ENCODE results near the gene COQ10A. TPM values are rescaled to one million over a fixed set of nuclear protein-coding genes. Genes with fewer than 3 reads are reported as not detected.

The COQ10A gene
- total RNA-seq, 1 experiment from 2014 or later = 24.4 TPM

DNA sequence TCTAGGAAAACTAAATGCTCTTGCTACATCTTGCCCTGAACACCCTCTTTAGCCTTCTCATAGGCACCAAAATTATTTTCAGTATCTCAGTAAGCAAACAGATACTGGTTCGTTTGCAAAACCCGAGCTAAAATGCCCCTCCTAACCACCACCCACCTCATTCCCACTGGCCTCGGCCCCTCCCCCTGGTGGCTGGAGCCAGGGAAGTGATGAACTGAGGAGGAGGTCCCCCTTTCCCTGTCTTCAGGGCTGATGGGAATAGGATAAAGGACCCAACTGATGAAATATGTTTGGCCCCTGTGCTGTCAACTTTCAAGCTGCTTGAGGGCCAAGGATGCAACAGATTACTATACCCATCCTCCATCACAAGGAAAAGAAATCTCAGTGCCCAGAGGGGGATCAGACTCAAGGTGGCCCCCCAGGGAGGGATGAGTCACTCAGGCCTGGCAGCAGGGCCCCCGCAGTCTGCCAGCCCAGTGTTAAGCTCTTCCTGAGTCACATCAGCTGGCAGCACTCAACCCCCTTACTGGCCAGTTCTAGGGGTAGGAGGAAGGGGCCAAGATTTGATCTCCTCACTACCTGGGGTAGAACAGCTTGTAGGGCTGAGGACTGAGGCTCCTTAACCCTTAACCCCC, 10.3 kb upstream of the COQ10A start (continued):
- TF ChIP-seq, protein P1, sequence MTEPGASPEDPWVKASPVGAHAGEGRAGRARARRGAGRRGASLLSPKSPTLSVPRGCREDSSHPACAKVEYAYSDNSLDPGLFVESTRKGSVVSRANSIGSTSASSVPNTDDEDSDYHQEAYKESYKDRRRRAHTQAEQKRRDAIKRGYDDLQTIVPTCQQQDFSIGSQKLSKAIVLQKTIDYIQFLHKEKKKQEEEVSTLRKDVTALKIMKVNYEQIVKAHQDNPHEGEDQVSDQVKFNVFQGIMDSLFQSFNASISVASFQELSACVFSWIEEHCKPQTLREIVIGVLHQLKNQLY (CRISPR knock-in tag; IDR thresholded peaks at IDR 0.05) = no peak
- TF ChIP-seq ETV6 (CRISPR knock-in tag; IDR thresholded peaks at IDR 0.05) (no peak), FOXK1 (CRISPR knock-in tag; IDR thresholded peaks at IDR 0.05) (no peak), ZNF671 (CRISPR knock-in tag; IDR thresholded peaks at IDR 0.05) (no peak), ZNF423 (CRISPR knock-in tag; IDR thresholded peaks at IDR 0.05) (no peak), TEAD1 (CRISPR knock-in tag; IDR thresholded peaks at IDR 0.05) (no peak)
- TF ChIP-seq, protein P2, sequence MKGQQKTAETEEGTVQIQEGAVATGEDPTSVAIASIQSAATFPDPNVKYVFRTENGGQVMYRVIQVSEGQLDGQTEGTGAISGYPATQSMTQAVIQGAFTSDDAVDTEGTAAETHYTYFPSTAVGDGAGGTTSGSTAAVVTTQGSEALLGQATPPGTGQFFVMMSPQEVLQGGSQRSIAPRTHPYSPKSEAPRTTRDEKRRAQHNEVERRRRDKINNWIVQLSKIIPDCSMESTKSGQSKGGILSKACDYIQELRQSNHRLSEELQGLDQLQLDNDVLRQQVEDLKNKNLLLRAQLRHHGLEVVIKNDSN (CRISPR knock-in tag; IDR thresholded peaks at IDR 0.05) = no peak
- TF ChIP-seq, protein P3, sequence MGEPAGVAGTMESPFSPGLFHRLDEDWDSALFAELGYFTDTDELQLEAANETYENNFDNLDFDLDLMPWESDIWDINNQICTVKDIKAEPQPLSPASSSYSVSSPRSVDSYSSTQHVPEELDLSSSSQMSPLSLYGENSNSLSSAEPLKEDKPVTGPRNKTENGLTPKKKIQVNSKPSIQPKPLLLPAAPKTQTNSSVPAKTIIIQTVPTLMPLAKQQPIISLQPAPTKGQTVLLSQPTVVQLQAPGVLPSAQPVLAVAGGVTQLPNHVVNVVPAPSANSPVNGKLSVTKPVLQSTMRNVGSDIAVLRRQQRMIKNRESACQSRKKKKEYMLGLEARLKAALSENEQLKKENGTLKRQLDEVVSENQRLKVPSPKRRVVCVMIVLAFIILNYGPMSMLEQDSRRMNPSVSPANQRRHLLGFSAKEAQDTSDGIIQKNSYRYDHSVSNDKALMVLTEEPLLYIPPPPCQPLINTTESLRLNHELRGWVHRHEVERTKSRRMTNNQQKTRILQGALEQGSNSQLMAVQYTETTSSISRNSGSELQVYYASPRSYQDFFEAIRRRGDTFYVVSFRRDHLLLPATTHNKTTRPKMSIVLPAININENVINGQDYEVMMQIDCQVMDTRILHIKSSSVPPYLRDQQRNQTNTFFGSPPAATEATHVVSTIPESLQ (CRISPR knock-in tag; IDR thresholded peaks at IDR 0.05) = no peak

DNA sequence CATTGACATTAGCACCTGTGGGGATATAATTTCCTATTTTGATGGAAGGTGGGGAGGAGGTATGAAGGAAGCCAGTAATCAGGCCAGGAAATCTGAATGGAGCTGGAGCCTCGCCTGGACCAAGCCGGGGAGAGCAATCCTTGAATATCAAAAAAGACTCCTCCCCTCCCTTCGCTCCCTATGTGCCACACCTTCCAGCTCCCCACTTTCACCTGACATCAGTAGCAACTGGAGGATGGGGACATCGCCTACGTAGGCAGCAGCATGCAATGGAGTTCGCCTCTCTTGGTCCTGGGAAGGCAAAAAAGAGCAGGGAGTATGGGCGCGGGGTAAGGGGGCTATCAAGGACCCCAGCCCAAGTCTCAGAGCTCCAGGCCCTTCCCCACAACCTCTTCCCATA, 9.7 kb upstream of the COQ10A start:
- ChIA-PET POLR2A (interaction anchor here (0.5 to 2.9 kb wide), 8 partner anchors 9 to 153 kb away, joined by 3 to 16 read pairs (median 3); partner anchors contain the start of genes COQ10A, PAN2 and RNF41), CTCF (interaction anchor here (0.6 to 4.9 kb wide), 18 partner anchors 10 to 380 kb away, joined by 3 to 66 read pairs (median 4); partner anchors contain the start of genes COQ10A, ESYT1, IL23A and RNF41)
- Mint-ChIP-seq H3K27me3 (ENCODE audit: low read depth) (0 out of 2 replicates have a peak, but pooled peaks cover 4% of the 10 kb centered on the region), H3K9me3 (no peaks in the 10 kb centered on the region), H3K36me3 (peaks cover 40% of the 10 kb centered on the region), H3K27ac (peak overlapping the region; percentile 77), H3K4me1 (peaks cover 18% of the 10 kb centered on the region), H3K4me3 (peak overlapping the region; percentile 95)
- TF ChIP-seq, protein P4, sequence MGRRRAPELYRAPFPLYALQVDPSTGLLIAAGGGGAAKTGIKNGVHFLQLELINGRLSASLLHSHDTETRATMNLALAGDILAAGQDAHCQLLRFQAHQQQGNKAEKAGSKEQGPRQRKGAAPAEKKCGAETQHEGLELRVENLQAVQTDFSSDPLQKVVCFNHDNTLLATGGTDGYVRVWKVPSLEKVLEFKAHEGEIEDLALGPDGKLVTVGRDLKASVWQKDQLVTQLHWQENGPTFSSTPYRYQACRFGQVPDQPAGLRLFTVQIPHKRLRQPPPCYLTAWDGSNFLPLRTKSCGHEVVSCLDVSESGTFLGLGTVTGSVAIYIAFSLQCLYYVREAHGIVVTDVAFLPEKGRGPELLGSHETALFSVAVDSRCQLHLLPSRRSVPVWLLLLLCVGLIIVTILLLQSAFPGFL (CRISPR knock-in tag; IDR thresholded peaks at IDR 0.05; ENCODE audit: borderline replicate concordance) = no peak
- TF ChIP-seq NFE2L1 (CRISPR knock-in tag; IDR thresholded peaks at IDR 0.05) = no peak
- ATAC-seq (peak; percentile 21), DNase-seq (ENCODE audit: low spot score) (no peak)

DNA sequence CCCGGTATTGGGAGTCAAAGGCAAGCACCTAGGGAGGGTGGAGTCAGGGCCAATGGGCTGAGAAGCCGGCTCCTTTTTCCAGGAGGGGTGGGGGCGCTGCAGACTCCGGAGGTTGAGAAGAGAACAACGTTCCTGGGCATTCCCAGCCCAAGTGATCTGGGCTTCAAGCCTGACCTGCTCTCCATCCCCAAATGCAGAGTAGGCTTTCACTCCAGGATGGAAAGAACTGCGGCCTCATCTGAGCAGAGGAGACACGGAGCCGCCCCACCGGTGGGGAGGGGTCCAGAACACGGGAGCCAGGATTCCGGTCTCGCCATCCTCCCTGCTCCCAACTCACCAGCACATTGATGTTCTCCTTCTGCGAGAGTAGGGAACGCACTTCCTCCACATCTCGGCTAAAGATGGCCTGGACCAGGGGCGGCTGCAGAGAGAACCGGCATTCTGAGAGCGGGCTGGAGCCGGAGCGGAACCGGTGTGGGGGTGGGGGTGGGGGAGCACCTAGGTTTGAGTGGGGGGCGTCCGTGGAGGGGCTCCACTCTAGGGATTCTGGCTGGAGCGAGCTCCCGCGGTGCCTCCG, 9.2 kb upstream of the COQ10A start:
- peaks cover 35% of the 10 kb centered on the region for H3K36me3 Mint-ChIP-seq
- 0 out of 2 replicates have a peak, but pooled peaks cover 4% of the 10 kb centered on the region for H3K27me3 Mint-ChIP-seq (ENCODE audit: low read depth)
- ATAC-seq (peak; percentile 79), DNase-seq (ENCODE audit: low spot score) (peak; percentile 77)
- no peaks in the 10 kb centered on the region for H3K9me3 Mint-ChIP-seq
- H3K4me1 Mint-ChIP-seq = peaks cover 18% of the 10 kb centered on the region
- ChIA-PET CTCF (interaction anchor here (0.6 to 4.9 kb wide), 32 partner anchors 10 to 379 kb away, joined by 3 to 66 read pairs (median 6); partner anchors contain the start of genes COQ10A, ESYT1, GLS2 and IL23A), POLR2A (interaction anchor here (0.6 to 2.9 kb wide), 7 partner anchors 10 to 154 kb away, joined by 3 to 16 read pairs (median 3); partner anchors contain the start of genes COQ10A, PAN2, RNF41 and SMARCC2)
- peak overlapping the region; percentile 92 for H3K27ac Mint-ChIP-seq
- TF ChIP-seq NR3C1 (CRISPR knock-in tag; conservative IDR thresholded peaks at IDR 0.05; ENCODE audit: low read depth) = 0 out of 2 replicates have a peak, but pooled peaks have one; percentile 0
- TF ChIP-seq ZNF263 (CRISPR knock-in tag; IDR thresholded peaks at IDR 0.05; ENCODE audit: low read depth) = no peak
- TF ChIP-seq, protein P5, sequence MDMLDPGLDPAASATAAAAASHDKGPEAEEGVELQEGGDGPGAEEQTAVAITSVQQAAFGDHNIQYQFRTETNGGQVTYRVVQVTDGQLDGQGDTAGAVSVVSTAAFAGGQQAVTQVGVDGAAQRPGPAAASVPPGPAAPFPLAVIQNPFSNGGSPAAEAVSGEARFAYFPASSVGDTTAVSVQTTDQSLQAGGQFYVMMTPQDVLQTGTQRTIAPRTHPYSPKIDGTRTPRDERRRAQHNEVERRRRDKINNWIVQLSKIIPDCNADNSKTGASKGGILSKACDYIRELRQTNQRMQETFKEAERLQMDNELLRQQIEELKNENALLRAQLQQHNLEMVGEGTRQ (CRISPR knock-in tag; IDR thresholded peaks at IDR 0.05) = no peak
- peak overlapping the region; percentile 95 for H3K4me3 Mint-ChIP-seq
